HFF-Myc (cell line): Measurements from ENCODE around the gene TNIK.

Experiments used
- DNase-seq: peaks from one replicate; pipeline ENCODE4 v3.0.0-alpha.2; 2011; ENCODE audit warnings: low read depth; ENCODE audit errors: extremely low read depth
- H3K4me3 ChIP-seq: replicated peaks from 2 replicates; pipeline ENCODE4 v1.5.1; 2011; ENCODE audit warnings: low read depth, mild to moderate bottlenecking, control low read depth, low read length
- TF ChIP-seq, protein P1 (sequence below): IDR thresholded peaks from 2 replicates; pipeline ENCODE4 v1.5.1; 2012; ENCODE audit warnings: mild to moderate bottlenecking, low read depth, low read length, control low read depth; ENCODE audit errors: missing control alignments

The TNIK gene

DNA sequence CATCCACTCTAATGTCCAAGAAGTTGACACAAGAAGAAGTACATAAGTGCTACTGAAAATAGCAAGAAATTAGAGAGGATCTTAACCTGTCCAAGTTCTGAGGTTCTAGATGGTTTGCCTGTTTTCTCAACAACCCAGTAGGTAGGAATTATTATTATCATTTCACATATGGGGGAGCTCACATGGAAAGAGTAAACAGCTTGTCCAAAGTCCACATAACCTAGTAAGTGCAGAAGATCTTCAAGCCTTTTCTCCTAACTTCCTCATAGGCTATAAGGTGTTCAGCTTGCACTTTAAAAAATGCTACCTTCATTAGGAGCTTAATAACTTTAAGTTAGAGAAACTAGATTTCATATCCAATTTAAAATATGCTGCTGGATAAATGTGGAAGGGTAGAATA lies 436.6 kb downstream of the TNIK start:
- no peak overlapping the region for H3K4me3 ChIP-seq
- TF ChIP-seq, protein P1, sequence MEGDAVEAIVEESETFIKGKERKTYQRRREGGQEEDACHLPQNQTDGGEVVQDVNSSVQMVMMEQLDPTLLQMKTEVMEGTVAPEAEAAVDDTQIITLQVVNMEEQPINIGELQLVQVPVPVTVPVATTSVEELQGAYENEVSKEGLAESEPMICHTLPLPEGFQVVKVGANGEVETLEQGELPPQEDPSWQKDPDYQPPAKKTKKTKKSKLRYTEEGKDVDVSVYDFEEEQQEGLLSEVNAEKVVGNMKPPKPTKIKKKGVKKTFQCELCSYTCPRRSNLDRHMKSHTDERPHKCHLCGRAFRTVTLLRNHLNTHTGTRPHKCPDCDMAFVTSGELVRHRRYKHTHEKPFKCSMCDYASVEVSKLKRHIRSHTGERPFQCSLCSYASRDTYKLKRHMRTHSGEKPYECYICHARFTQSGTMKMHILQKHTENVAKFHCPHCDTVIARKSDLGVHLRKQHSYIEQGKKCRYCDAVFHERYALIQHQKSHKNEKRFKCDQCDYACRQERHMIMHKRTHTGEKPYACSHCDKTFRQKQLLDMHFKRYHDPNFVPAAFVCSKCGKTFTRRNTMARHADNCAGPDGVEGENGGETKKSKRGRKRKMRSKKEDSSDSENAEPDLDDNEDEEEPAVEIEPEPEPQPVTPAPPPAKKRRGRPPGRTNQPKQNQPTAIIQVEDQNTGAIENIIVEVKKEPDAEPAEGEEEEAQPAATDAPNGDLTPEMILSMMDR: no peak
- no peak for DNase-seq

DNA sequence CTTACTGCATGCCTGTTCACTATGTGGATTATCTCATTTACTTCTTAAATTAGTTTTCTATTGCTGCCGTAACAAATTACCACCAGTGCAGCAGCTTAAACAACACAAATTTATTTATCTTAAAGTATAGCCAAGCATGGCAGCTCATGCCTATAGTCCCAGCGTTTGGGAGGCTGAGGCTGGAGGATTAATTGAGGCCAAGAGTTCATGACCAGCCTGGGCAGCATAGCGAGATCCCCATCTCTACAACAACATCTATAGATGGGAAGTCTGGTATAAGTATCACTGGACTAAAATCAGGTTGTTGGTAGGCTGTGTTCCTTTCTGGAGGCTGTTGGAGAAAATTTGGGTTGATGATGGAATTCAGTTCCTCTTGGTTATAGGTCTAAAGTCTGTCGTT lies 438.8 kb downstream of the TNIK start:
- no peak for DNase-seq
- H3K4me3 ChIP-seq: no peak overlapping the region
- TF ChIP-seq, protein P1: no peak

DNA sequence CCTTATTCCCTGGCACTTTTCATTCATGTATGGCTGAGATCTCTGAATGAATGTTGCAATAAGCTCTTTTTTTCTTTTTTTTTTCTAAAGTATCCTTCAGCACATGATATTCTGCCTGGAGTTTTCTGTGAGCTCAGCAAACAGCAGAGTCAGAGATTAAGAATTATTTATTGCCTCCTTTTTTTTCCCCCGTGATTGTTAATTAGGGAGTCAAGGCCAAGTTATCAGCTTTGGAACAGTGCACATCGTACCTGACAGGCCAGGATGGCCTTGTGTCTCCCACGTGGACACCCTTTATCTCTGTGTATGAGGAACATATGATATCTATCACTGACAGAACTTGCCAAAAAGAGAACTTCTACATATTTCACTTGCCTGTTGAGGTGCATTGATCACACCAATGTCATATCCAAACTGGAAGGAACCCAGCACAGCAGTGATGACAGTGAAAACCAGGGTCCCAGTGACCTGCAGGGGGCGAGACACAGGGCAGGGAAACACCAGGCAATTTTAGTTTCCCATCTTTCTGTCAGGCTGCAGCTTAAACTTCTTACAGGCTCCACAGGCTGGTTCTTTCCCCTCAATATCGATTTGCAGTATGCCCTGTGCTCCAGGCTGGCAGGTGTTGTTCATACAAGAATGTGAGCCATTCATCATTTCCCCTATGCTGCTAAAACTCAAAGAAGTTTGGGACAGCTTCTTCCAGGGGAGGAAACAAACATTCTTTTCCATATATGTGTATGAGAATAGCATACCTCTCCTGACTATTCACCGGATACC lies 441.9 kb downstream of the TNIK start:
- TF ChIP-seq, protein P1: peak; percentile 39
- no peak for DNase-seq
- no peak overlapping the region for H3K4me3 ChIP-seq

DNA sequence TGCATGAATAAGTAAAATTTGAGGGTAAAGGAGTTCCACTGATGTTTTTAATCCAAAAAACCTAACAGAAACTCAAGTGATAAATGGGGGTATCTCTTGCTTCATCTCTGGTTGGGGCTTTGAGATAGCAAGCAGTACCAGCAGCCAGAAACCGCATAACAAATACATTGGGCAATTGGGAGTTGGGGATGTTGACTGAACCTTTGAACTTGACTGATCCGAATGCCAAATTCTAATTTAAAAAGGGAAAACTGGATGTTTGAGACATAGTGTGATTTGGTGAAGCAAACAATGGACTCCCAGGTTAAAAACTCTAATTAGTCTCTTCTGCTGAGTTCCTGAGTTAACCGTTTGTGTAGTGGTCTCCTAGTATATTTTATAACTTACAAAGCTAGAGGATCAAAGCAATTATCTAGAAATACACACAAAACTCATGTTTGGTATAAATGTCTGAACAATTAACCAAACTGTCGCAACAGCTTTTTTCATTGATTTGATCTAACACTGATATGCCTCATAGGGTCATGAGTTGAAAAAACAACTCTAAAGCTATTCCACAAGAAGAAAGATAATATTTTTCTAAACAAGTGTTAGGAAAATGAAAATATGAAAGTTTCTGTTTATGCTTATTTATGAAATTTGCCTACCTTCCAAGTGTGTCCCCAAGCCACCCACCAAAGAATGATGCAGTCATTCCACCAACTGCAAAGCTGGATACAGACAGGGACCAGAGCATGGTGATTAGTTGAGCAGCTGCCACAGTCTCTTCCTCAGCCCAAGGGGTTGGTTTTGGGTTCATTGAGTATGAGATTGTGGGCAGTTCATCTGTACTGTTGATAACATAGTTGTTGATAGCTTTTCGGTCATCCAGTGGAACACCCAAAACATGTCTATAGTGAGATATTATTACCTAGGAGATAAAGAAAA lies 446.1 kb downstream of the TNIK start:
- TF ChIP-seq, protein P1: no peak
- no peak for DNase-seq
- no peak overlapping the region for H3K4me3 ChIP-seq

DNA sequence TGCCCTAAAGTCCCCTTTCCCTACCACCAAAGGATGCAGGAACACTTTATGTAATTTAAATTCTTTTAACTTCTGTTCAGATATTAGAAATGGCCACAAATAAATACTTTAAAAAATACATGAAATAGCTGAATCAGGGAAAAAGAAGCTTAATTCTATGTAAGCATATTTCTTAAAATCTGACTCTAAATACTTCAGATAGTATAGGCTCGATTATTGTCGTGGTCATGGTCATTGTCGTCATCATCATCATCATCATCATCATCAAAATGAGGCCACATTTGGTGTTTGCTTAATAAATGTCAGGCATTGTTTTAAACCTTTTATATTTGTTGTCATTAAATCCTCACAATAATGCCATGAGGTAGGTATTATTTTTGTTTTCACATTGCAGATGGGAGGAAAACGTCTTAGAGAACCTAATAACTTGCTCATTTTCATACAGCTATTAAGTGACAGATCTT lies 448.3 kb downstream of the TNIK start:
- TF ChIP-seq, protein P1: no peak
- DNase-seq: no peak
- H3K4me3 ChIP-seq: no peak overlapping the region
